H1 (cell line): ENCODE data around the gene OSBPL6. TPM values are rescaled to one million over a fixed set of nuclear protein-coding genes. Genes with fewer than 3 reads are reported as not detected.

Experiments used
- CTCF ChIA-PET: fragments of 300-600 bp; sonication (Branson Sonifier 250); formaldehyde crosslinking; loops from one replicate; lab custom pipeline; 2021; ENCODE audit not compliant: partially characterized antibody; lab: Charles Lee
- POLR2A ChIA-PET: fragments of 300-600 bp; sonication (Branson Sonifier 250); formaldehyde crosslinking; loops from one replicate; lab custom pipeline; 2021; ENCODE audit warnings: inconsistent platforms; ENCODE audit not compliant: partially characterized antibody; lab: Charles Lee
- DNase-seq, 2 experiments: peaks; one replicate each; pipeline versions ENCODE4 v3.0.0 to v3.0.0-alpha.2; 2010 to 2022; ENCODE audit warnings: low spot score in 2 of 2, low read depth in 1 of 2, mixed read lengths in 1 of 2
- FAIRE-seq: peaks from 2 replicates; lab custom pipeline; 2011; peaks lifted over from hg19 to GRCh38; lab: Jason Lieb, UNC
- H2AFZ ChIP-seq: 2 replicates; pipeline ENCODE4 v1.8.1; 2012; ENCODE audit warnings: low read length, inconsistent platforms
- H2AK5ac ChIP-seq: 2 replicates; pipeline ENCODE4 v1.6.1; 2013; ENCODE audit warnings: low read depth, low read length
- H2BK120ac ChIP-seq: replicated peaks from 2 replicates; pipeline ENCODE3; 2013; ENCODE audit warnings: low read depth, low read length, inconsistent platforms
- H2BK12ac ChIP-seq: 2 replicates; pipeline ENCODE4 v1.6.1; 2013; ENCODE audit warnings: low read depth, low read length
- H2BK15ac ChIP-seq: 2 replicates; pipeline ENCODE4 v1.6.1; 2013; ENCODE audit warnings: low read length
- H2BK20ac ChIP-seq: 2 replicates; pipeline ENCODE4 v1.6.1; 2013; ENCODE audit warnings: low read length
- H2BK5ac ChIP-seq: 2 replicates; pipeline ENCODE4 v1.6.1; 2013; ENCODE audit warnings: low read depth, low read length
- H3K14ac ChIP-seq: 2 replicates; pipeline ENCODE4 v1.6.1; 2013; ENCODE audit warnings: inconsistent platforms; ENCODE audit not compliant: insufficient read length
- H3K18ac ChIP-seq: 2 replicates; pipeline ENCODE4 v1.6.1; 2013; ENCODE audit warnings: low read length; ENCODE audit errors: extremely low read depth
- H3K23ac ChIP-seq: 2 replicates; pipeline ENCODE4 v1.6.1; 2013; ENCODE audit warnings: inconsistent platforms; ENCODE audit not compliant: insufficient read length
- H3K23me2 ChIP-seq: 2 replicates; pipeline ENCODE4 v1.6.1; 2013; ENCODE audit warnings: low read depth, low read length
- H3K27ac ChIP-seq: 2 replicates; pipeline ENCODE4 v1.6.1; 2011; ENCODE audit warnings: low read depth, low read length, inconsistent platforms
- H3K27me3 ChIP-seq, 4 experiments: replicated peaks in 1 of 4; 1 replicate in 1 of 4; 2 replicates in 3 of 4; pipeline versions ENCODE4 v1.6.1 to v1.8.1; 2011 to 2013; ENCODE audit warnings: low read length in 3 of 4, mild to moderate bottlenecking in 3 of 4, inconsistent platforms in 2 of 4, mixed read lengths in 2 of 4, moderate library complexity in 1 of 4; ENCODE audit not compliant: control insufficient read depth in 3 of 4, insufficient read depth in 3 of 4; ENCODE audit errors: extremely low read depth in 1 of 4
- H3K36me3 ChIP-seq, 4 experiments: 2 replicates each; pipeline versions ENCODE4 v1.6.1 to v1.8.1; 2011 to 2013; ENCODE audit warnings: mild to moderate bottlenecking in 4 of 4, low read length in 3 of 4, moderate library complexity in 2 of 4, control low read depth in 1 of 4, inconsistent platforms in 1 of 4; ENCODE audit not compliant: insufficient read depth in 4 of 4, control insufficient read depth in 2 of 4
- H3K4ac ChIP-seq: replicated peaks from 2 replicates; pipeline ENCODE3; 2013; ENCODE audit warnings: low read length, low read depth, mixed read lengths, inconsistent platforms; ENCODE audit not compliant: insufficient read length
- H3K4me1 ChIP-seq, 4 experiments: replicated peaks in 1 of 4; 1 replicate in 1 of 4; 2 replicates in 3 of 4; pipeline versions ENCODE4 v1.6.1 to v1.8.1; 2011 to 2013; ENCODE audit warnings: low read length in 3 of 4, inconsistent platforms in 2 of 4, mixed read lengths in 1 of 4; ENCODE audit not compliant: insufficient read depth in 4 of 4, control insufficient read depth in 3 of 4
- H3K4me2 ChIP-seq, 2 experiments: 2 replicates each; pipeline versions ENCODE4 v1.6.1 to v1.8.1; 2011 to 2013; ENCODE audit warnings: low read depth in 2 of 2, low read length in 2 of 2, control low read depth in 1 of 2, inconsistent platforms in 1 of 2, mild to moderate bottlenecking in 1 of 2; ENCODE audit not compliant: insufficient read depth in 1 of 2
- H3K4me3 ChIP-seq, 4 experiments: fragments of 200-600, 300-600 bp in 1 of 4; sonication (generic), shearing (Covaris generic), sonication (Bioruptor Twin) in 1 of 4; 2 replicates each; pipeline versions ENCODE4 v1.5.1 to v1.8.1; 2011 to 2016; ENCODE audit warnings: low read length in 4 of 4, low read depth in 3 of 4, control low read depth in 2 of 4, inconsistent platforms in 2 of 4, mild to moderate bottlenecking in 2 of 4, mixed read lengths in 1 of 4, moderate library complexity in 1 of 4; ENCODE audit not compliant: insufficient read depth in 2 of 4; ENCODE audit errors: extremely low read depth in 1 of 4
- H3K56ac ChIP-seq: replicated peaks from 2 replicates; pipeline ENCODE3; 2013; ENCODE audit warnings: low read depth, mild to moderate bottlenecking, mixed read lengths, low read length, inconsistent platforms; ENCODE audit not compliant: insufficient read length
- H3K79me1 ChIP-seq: 2 replicates; pipeline ENCODE4 v1.6.1; 2013; ENCODE audit warnings: low read depth, low read length, control low read depth
- H3K79me2 ChIP-seq, 2 experiments: 2 replicates each; pipeline versions ENCODE4 v1.6.1 to v1.8.1; 2012 to 2013; ENCODE audit warnings: low read length in 2 of 2, mild to moderate bottlenecking in 2 of 2, inconsistent platforms in 1 of 2; ENCODE audit not compliant: insufficient read depth in 2 of 2, control insufficient read depth in 1 of 2
- H3K9ac ChIP-seq, 4 experiments: replicated peaks in 1 of 4; 1 replicate in 1 of 4; 2 replicates in 3 of 4; pipeline versions ENCODE4 v1.6.1 to v1.8.1; 2011 to 2013; ENCODE audit warnings: low read depth in 3 of 4, low read length in 3 of 4, control low read depth in 2 of 4, mild to moderate bottlenecking in 2 of 4, moderate library complexity in 2 of 4, inconsistent platforms in 1 of 4; ENCODE audit errors: extremely low read depth in 1 of 4
- H3K9me3 ChIP-seq, 2 experiments: 2 replicates each; pipeline versions ENCODE4 v1.6.1 to v1.8.1; 2012 to 2013; ENCODE audit warnings: mild to moderate bottlenecking in 2 of 2, moderate library complexity in 2 of 2, control low read depth in 1 of 2, inconsistent platforms in 1 of 2, low read depth in 1 of 2, low read length in 1 of 2, mixed read lengths in 1 of 2; ENCODE audit not compliant: insufficient read depth in 2 of 2
- H4K20me1 ChIP-seq, 2 experiments: replicated peaks in 1 of 2; 2 replicates each; pipeline versions ENCODE3 to v1.8.1; 2011 to 2013; ENCODE audit warnings: inconsistent platforms in 2 of 2, low read length in 2 of 2, mild to moderate bottlenecking in 1 of 2; ENCODE audit not compliant: insufficient read depth in 2 of 2, control insufficient read depth in 1 of 2
- H4K5ac ChIP-seq: 2 replicates; pipeline ENCODE4 v1.6.1; 2013; ENCODE audit warnings: low read length, low read depth, mixed read lengths, inconsistent platforms; ENCODE audit not compliant: insufficient read length
- H4K8ac ChIP-seq: 2 replicates; pipeline ENCODE4 v1.8.0; 2013; ENCODE audit warnings: mild to moderate bottlenecking, moderate library complexity, low read length, inconsistent platforms; ENCODE audit not compliant: insufficient read depth; ENCODE audit errors: extremely low read depth
- H4K91ac ChIP-seq: replicated peaks from 2 replicates; pipeline ENCODE3; 2013; ENCODE audit warnings: low read length, mixed read lengths, inconsistent platforms; ENCODE audit not compliant: insufficient read length
- CBX8 ChIP-seq: fragments of 300-800, 300-1000 bp; sonication (generic); IDR thresholded peaks from 2 replicates; pipeline ENCODE4 v1.7.1; 2016; ENCODE audit warnings: low read depth, low read length, borderline replicate concordance
- CHD1 ChIP-seq: IDR thresholded peaks from 2 replicates; pipeline ENCODE4 v1.6.1; 2012; ENCODE audit warnings: low read depth, low read length, improper control_type of control experiment
- MAFK ChIP-seq: IDR thresholded peaks from 2 replicates; pipeline ENCODE4 v1.6.1; 2012; ENCODE audit warnings: low read depth, mild to moderate bottlenecking, improper control_type of control experiment, low read length
- RBBP5 ChIP-seq: IDR thresholded peaks from 2 replicates; pipeline ENCODE4 v1.7.1; 2012; ENCODE audit warnings: low read depth, mild to moderate bottlenecking, inconsistent platforms, low read length, moderate library complexity, borderline replicate concordance
- RXRA ChIP-seq: IDR thresholded peaks from 2 replicates; pipeline ENCODE4 v1.6.1; 2011; ENCODE audit warnings: low read depth, mild to moderate bottlenecking, low read length, moderate library complexity; ENCODE audit not compliant: insufficient read depth
- SAP30 ChIP-seq: fragments of 300-600 bp; sonication (generic); IDR thresholded peaks from 2 replicates; pipeline ENCODE4 v1.7.1; 2012; ENCODE audit warnings: low read length, moderate library complexity, mild to moderate bottlenecking, inconsistent platforms; ENCODE audit not compliant: insufficient read depth, insufficient replicate concordance
- SP4 ChIP-seq: IDR thresholded peaks from 2 replicates; pipeline ENCODE4 v1.6.1; 2012; ENCODE audit warnings: low read length, inconsistent platforms
- TAF1 ChIP-seq: IDR thresholded peaks from 2 replicates; pipeline ENCODE4 v1.6.1; 2011; ENCODE audit warnings: mild to moderate bottlenecking, low read depth, low read length
- TBP ChIP-seq: IDR thresholded peaks from 2 replicates; pipeline ENCODE4 v1.6.1; 2011; ENCODE audit warnings: low read depth, low read length, improper control_type of control experiment
- WGBS, 2 experiments: shearing (Covaris generic) in 1 of 2; methylation state at CpG; one replicate each; pipeline versions ENCODE4 v1.1.6 to v1.1.7; 2013 to 2015; ENCODE audit warnings: low lambda C conversion rate in 2 of 2, mixed read lengths in 2 of 2, inconsistent platforms in 1 of 2, low coverage in 1 of 2, missing lambda C conversion rate in 1 of 2; ENCODE audit not compliant: insufficient replicate concordance in 2 of 2, insufficient coverage in 1 of 2, insufficient read length in 1 of 2; ENCODE audit errors: extremely low coverage in 1 of 2, missing lambda C conversion rate in 1 of 2; 5-methylcytosine and 5-hydroxymethylcytosine counted together
- polyA plus RNA-seq, 7 experiments: library from polyadenylated mRNA; depleted of rRNA in 3 of 7; stranded (reverse) in 5 of 7; unstranded in 2 of 7; fragments of >200 nt in 5 of 7; fragments of 200-250 nt in 2 of 7; gene quantifications; 1 replicate in 5 of 7; 2 replicates in 1 of 7; 4 replicates in 1 of 7; pipeline versions ENCODE4 v1.2.1 to v1.2.3, GENCODE V29; 2011 to 2013; ENCODE audit warnings: missing spikeins in 2 of 7, mixed read lengths in 2 of 7
- total RNA-seq: library from RNA; stranded (reverse); fragmentation: NEBNext Ultra II Directional; extraction: Animal tissue kit (Norgen Biotek cat#: 25700); gene quantifications from 2 replicates; pipeline ENCODE4 v1.2.1, GENCODE V29; 2021
- TF ChIP-seq, protein P1 (sequence below), 3 experiments: IDR thresholded peaks; 1 replicate in 2 of 3; 2 replicates in 1 of 3; pipeline versions ENCODE4 v1.5.1 to v1.6.1; 2011; ENCODE audit warnings: low read length in 3 of 3, mild to moderate bottlenecking in 3 of 3, inconsistent platforms in 2 of 3, low read depth in 1 of 3, moderate library complexity in 1 of 3; ENCODE audit not compliant: insufficient read depth in 1 of 3; ENCODE audit errors: control extremely low read depth in 1 of 3
- TF ChIP-seq, protein P2 (sequence below): IDR thresholded peaks from 2 replicates; pipeline ENCODE4 v1.6.1; 2012; ENCODE audit warnings: inconsistent platforms

Gene OSBPL6
- total and polyA plus RNA-seq, 2 of the 8 experiments (the other 6 are each of a cell fraction or from before 2014, with no cell fraction given), result 1.7 to 5.6 TPM

GRCh38 chr2:178199334-178199733 is 5.0 kb downstream of the OSBPL6 start:
- H2BK15ac ChIP-seq, result no peak overlapping the region
- FAIRE-seq (no peak), DNase-seq (no peak)
- ChIA-PET CTCF (interaction anchor here (0.7 to 1.5 kb wide), 3 partner anchors 9 to 88 kb away, joined by 3 to 4 read pairs (median 4); partner anchors contain the start of gene RBM45), POLR2A (interaction anchor here (0.6 kb wide), 1 partner anchor 88 kb away, joined by 3 read pairs; no protein-coding TSS in a partner anchor)
- H3K9me3 ChIP-seq, result no peaks in the 10 kb centered on the region
- no peak overlapping the region for H3K4me3 ChIP-seq
- no peak overlapping the region for H2BK5ac ChIP-seq
- no peak overlapping the region for H3K56ac ChIP-seq
- 89% methylated on average over 1 of the region's 1 CpG; no CpG with 5 or more reads in 1 of the 2 experiments for WGBS, 2 experiments
- H2AFZ ChIP-seq, result no peak overlapping the region
- H3K27me3 ChIP-seq, result peaks cover 0 to 8% (median 3%) of the 10 kb centered on the region in 4 experiments; a peak in 3 of 7 replicates
- H3K4me1 ChIP-seq, result no peaks in the 10 kb centered on the region; a peak in 1 of 7 replicates
- no peak overlapping the region for H3K14ac ChIP-seq
- no peak overlapping the region for H3K9ac ChIP-seq
- no peaks in the 10 kb centered on the region for H3K36me3 ChIP-seq
- no peaks in the 10 kb centered on the region for H3K79me1 ChIP-seq
- H3K18ac ChIP-seq, result no peak overlapping the region
- H3K79me2 ChIP-seq, result no peaks in the 10 kb centered on the region
- no peak overlapping the region for H2BK12ac ChIP-seq
- H4K5ac ChIP-seq, result no peak overlapping the region
- H2BK20ac ChIP-seq, result no peak overlapping the region
- no peak overlapping the region for H3K23ac ChIP-seq
- H2BK120ac ChIP-seq, result no peak overlapping the region
- H4K8ac ChIP-seq, result no peak overlapping the region
- H3K23me2 ChIP-seq, result peaks cover 9% of the 10 kb centered on the region; the same call in 1 of the 2 replicates
- H3K4me2 ChIP-seq, result no peak overlapping the region
- H2AK5ac ChIP-seq, result no peak overlapping the region
- H4K91ac ChIP-seq, result no peak overlapping the region
- no peak overlapping the region for H3K4ac ChIP-seq
- no peak overlapping the region for H3K27ac ChIP-seq
- H4K20me1 ChIP-seq, result peaks cover 0 to 3% of the 10 kb centered on the region in 2 experiments
- TF ChIP-seq TAF1 (no peak), MAFK (no peak), SAP30 (no peak), CBX8 (no peak), RXRA (no peak), CHD1 (no peak), TBP (no peak), SP4 (no peak), RBBP5 (no peak)
- TF ChIP-seq, protein P1, sequence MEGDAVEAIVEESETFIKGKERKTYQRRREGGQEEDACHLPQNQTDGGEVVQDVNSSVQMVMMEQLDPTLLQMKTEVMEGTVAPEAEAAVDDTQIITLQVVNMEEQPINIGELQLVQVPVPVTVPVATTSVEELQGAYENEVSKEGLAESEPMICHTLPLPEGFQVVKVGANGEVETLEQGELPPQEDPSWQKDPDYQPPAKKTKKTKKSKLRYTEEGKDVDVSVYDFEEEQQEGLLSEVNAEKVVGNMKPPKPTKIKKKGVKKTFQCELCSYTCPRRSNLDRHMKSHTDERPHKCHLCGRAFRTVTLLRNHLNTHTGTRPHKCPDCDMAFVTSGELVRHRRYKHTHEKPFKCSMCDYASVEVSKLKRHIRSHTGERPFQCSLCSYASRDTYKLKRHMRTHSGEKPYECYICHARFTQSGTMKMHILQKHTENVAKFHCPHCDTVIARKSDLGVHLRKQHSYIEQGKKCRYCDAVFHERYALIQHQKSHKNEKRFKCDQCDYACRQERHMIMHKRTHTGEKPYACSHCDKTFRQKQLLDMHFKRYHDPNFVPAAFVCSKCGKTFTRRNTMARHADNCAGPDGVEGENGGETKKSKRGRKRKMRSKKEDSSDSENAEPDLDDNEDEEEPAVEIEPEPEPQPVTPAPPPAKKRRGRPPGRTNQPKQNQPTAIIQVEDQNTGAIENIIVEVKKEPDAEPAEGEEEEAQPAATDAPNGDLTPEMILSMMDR (IDR thresholded peaks at IDR 0.05; ENCODE audit: control extremely low read depth in 1 of 3, insufficient read depth in 1 of 3, low read depth in 1 of 3, low read length in 3 of 3), result no peak
- TF ChIP-seq, protein P2, sequence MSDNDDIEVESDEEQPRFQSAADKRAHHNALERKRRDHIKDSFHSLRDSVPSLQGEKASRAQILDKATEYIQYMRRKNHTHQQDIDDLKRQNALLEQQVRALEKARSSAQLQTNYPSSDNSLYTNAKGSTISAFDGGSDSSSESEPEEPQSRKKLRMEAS, result no peak
